Peyer's patch (tissue), 4 donors: ENCODE data around the gene KLHL3. TPM values are rescaled to one million over a fixed set of nuclear protein-coding genes. Genes with fewer than 3 reads are reported as not detected.

Experiments used
- DNase-seq, 3 donors: peaks; one replicate each; pipeline ENCODE4 v3.0.0-alpha.2; 2017 to 2019
- H3K27ac ChIP-seq, 4 donors: fragments of 200-600 bp; sonication (generic); one replicate each; pipeline ENCODE4 v1.5.1; 2016 to 2019
- H3K27me3 ChIP-seq, 2 donors: fragments of 200-600 bp; sonication (generic); one replicate each; pipeline ENCODE4 v1.5.1; 2019
- H3K36me3 ChIP-seq, 3 donors: fragments of 200-600 bp; sonication (generic); one replicate each; pipeline ENCODE4 v1.5.1; 2016 to 2019
- H3K4me1 ChIP-seq, 4 donors: fragments of 200-600 bp; sonication (generic); one replicate each; pipeline ENCODE4 v1.5.1; 2016 to 2019
- H3K4me3 ChIP-seq, 4 donors: fragments of 200-600 bp; sonication (generic); 1 replicate in 3 of 4; 2 replicates in 1 of 4; pipeline ENCODE4 v1.5.1; 2016 to 2019; ENCODE audit warnings: mild to moderate bottlenecking in 1 of 4
- H3K9me3 ChIP-seq, 4 donors: fragments of 200-600 bp; sonication (generic); one replicate each; pipeline ENCODE4 v1.5.1; 2016 to 2019; ENCODE audit warnings: mild to moderate bottlenecking in 1 of 4
- POLR2A ChIP-seq, 2 donors: fragments of 450-650 bp; IDR thresholded peaks; one replicate each; pipeline ENCODE4 v1.5.1; 2017; ENCODE audit warnings: antibody characterized with exemption in 2 of 2, mild to moderate bottlenecking in 2 of 2, moderate library complexity in 2 of 2
- total RNA-seq, 4 donors: library from RNA; depleted of rRNA; stranded (reverse); fragments of >200 nt; gene quantifications; one replicate each; pipeline ENCODE4 v1.1.0, GENCODE V29; 2016
- TF ChIP-seq, protein P1 (sequence below), 6 experiments: fragments of 450-650 bp in 4 of 6; fragments of 200-600 bp in 2 of 6; sonication (generic) in 1 of 6; IDR thresholded peaks; one replicate each; pipeline ENCODE4 v1.5.1; 2017 to 2019; ENCODE audit warnings: antibody characterized with exemption in 6 of 6, mild to moderate bottlenecking in 3 of 6, moderate library complexity in 1 of 6

Gene KLHL3
- total RNA-seq, 4 donors from 2014 or later = 5.0 to 9.5 (median 6.3) TPM

DNA sequence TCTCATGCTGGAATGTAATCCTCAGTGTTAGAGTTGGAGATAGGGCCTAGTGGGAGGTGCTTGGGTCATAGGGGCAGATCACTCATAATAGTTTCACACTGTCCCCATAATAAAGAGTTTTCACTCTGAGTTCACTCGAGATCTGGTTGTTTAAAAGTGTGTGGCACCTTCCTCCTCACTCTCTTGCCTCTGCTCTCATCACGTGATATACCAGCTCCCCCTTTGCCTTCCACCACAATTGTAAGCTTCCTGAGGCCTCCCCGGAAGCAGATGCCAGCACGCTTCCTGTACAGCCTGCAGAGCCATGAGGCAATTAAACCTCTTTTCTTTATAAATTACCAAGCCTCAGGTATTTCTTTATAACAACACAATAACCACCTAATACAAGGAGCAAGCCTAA, 3.8 kb upstream of the KLHL3 start:
- peaks cover 0 to 16% (median 2%) of the 10 kb centered on the region in 4 donors for H3K4me1 ChIP-seq
- H3K4me3 ChIP-seq = no peak overlapping the region
- no peaks in the 10 kb centered on the region for H3K36me3 ChIP-seq
- no peaks in the 10 kb centered on the region for H3K9me3 ChIP-seq
- no peak for DNase-seq
- no peaks in the 10 kb centered on the region for H3K27me3 ChIP-seq
- TF ChIP-seq, protein P1, sequence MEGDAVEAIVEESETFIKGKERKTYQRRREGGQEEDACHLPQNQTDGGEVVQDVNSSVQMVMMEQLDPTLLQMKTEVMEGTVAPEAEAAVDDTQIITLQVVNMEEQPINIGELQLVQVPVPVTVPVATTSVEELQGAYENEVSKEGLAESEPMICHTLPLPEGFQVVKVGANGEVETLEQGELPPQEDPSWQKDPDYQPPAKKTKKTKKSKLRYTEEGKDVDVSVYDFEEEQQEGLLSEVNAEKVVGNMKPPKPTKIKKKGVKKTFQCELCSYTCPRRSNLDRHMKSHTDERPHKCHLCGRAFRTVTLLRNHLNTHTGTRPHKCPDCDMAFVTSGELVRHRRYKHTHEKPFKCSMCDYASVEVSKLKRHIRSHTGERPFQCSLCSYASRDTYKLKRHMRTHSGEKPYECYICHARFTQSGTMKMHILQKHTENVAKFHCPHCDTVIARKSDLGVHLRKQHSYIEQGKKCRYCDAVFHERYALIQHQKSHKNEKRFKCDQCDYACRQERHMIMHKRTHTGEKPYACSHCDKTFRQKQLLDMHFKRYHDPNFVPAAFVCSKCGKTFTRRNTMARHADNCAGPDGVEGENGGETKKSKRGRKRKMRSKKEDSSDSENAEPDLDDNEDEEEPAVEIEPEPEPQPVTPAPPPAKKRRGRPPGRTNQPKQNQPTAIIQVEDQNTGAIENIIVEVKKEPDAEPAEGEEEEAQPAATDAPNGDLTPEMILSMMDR (IDR thresholded peaks at IDR 0.05) = no peak
- no peak for TF ChIP-seq POLR2A (IDR thresholded peaks at IDR 0.05)
- H3K27ac ChIP-seq = no peak overlapping the region

- H3K4me3 ChIP-seq = no peak overlapping the region
- H3K9me3 ChIP-seq = no peaks in the 10 kb centered on the region
- no peak overlapping the region for H3K27ac ChIP-seq
These were observed 3.1 kb upstream of the KLHL3 start for GRCh38 chr5:137738947-137739346.

DNA sequence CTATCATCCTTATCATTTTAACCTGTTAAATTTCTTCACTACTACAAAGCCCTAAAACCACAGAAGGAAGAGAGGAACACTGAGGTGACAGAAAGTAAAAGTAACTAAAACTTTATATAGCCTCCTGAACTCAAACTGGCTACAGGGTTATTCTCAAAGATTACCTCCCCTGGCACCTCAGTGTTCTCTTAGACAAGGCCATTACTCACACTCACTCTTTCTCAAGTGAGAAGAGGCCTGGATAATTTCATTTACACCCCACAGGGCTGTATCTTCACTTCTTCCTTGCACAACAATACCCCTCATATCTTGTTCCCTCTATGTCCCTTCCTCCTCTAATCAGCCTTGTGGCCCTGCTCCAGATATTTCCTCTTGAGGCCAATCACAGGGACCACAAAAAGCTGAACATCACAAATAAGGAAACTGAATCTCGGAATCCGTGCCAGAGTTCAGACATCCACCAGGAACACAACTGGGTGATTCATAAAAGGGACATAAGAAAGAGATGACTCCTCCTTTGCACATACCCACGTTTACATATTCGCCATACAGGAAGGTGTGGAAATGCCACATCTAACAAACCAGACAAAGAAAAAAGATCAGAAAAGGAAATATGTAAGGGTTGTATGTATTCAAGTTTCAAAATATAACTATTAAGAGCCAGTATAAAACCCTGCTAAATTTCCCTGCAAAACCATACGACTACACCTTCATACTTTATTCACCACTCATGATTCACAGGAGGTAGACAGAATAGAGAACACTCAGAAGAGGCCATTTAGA, 1.7 kb upstream of the KLHL3 start:
- Histone ChIP-seq H3K36me3 (no peaks in the 10 kb centered on the region), H3K4me3 (no peak overlapping the region), H3K27ac (no peak overlapping the region), H3K9me3 (no peaks in the 10 kb centered on the region), H3K4me1 (peaks cover 0 to 21% (median 2%) of the 10 kb centered on the region in 4 donors), H3K27me3 (no peaks in the 10 kb centered on the region)
- peak in 1 of 3 donors; percentile 47 for DNase-seq
- TF ChIP-seq POLR2A (IDR thresholded peaks at IDR 0.05) = no peak
- TF ChIP-seq, protein P1 (IDR thresholded peaks at IDR 0.05) = no peak

More at GRCh38 chr5:137738947-137739346, 3.1 kb upstream of the KLHL3 start:
- H3K36me3 ChIP-seq = no peaks in the 10 kb centered on the region
- DNase-seq = no peak
- H3K4me1 ChIP-seq = peaks cover 0 to 21% (median 2%) of the 10 kb centered on the region in 4 donors
- no peaks in the 10 kb centered on the region for H3K27me3 ChIP-seq
- no peak for TF ChIP-seq POLR2A (IDR thresholded peaks at IDR 0.05)
- TF ChIP-seq, protein P1 (IDR thresholded peaks at IDR 0.05) = no peak

GRCh38 chr5:137736496-137736895, 607 bp upstream of the KLHL3 start:
- H3K27ac ChIP-seq = peak overlapping the region in 1 of 4 donors; percentile 43
- H3K36me3 ChIP-seq = no peaks in the 10 kb centered on the region
- H3K4me3 ChIP-seq = peak overlapping the region in 1 of 4 donors; percentile 46
- TF ChIP-seq POLR2A (IDR thresholded peaks at IDR 0.05) = no peak
- TF ChIP-seq, protein P1 (IDR thresholded peaks at IDR 0.05) = no peak
- no peak for DNase-seq
- no peaks in the 10 kb centered on the region for H3K9me3 ChIP-seq
- H3K27me3 ChIP-seq = no peaks in the 10 kb centered on the region
- H3K4me1 ChIP-seq = peaks cover 0 to 21% (median 2%) of the 10 kb centered on the region in 4 donors

GRCh38 chr5:137734962-137735554, 831 bp downstream of the KLHL3 start:
- no peaks in the 10 kb centered on the region for H3K36me3 ChIP-seq
- H3K27ac ChIP-seq = peak overlapping the region in 2 of 4 donors; percentile 43 to 50
- no peak for TF ChIP-seq POLR2A (IDR thresholded peaks at IDR 0.05)
- TF ChIP-seq, protein P1 (IDR thresholded peaks at IDR 0.05) = no peak
- peak overlapping the region; percentile 31 to 46 (median 38) for H3K4me3 ChIP-seq
- H3K4me1 ChIP-seq = peaks cover 0 to 21% (median 2%) of the 10 kb centered on the region in 4 donors
- peak; percentile 18 to 53 (median 50) for DNase-seq
- H3K9me3 ChIP-seq = no peaks in the 10 kb centered on the region
- H3K27me3 ChIP-seq = no peaks in the 10 kb centered on the region
